H1 (cell line): ENCODE measurements around the gene DHRS9. TPM values are rescaled to one million over a fixed set of nuclear protein-coding genes. Genes with fewer than 3 reads are reported as not detected.

Source experiments
- EP300 ChIP-seq, 2 experiments: IDR thresholded peaks; 1 replicate in 1 of 2; 2 replicates in 1 of 2; pipeline ENCODE4 v1.6.1; 2011 to 2012; ENCODE audit warnings: low read depth in 2 of 2, low read length in 2 of 2, mild to moderate bottlenecking in 2 of 2, borderline replicate concordance in 1 of 2, inconsistent platforms in 1 of 2, moderate library complexity in 1 of 2
- polyA plus RNA-seq, 7 experiments: library from polyadenylated mRNA; depleted of rRNA in 3 of 7; stranded (reverse) in 5 of 7; unstranded in 2 of 7; fragments of >200 nt in 5 of 7; fragments of 200-250 nt in 2 of 7; gene quantifications; 1 replicate in 5 of 7; 2 replicates in 1 of 7; 4 replicates in 1 of 7; pipeline versions ENCODE4 v1.2.1 to v1.2.3, GENCODE V29; 2011 to 2013; ENCODE audit warnings: missing spikeins in 2 of 7, mixed read lengths in 2 of 7
- total RNA-seq: library from RNA; stranded (reverse); fragmentation: NEBNext Ultra II Directional; extraction: Animal tissue kit (Norgen Biotek cat#: 25700); gene quantifications from 2 replicates; pipeline ENCODE4 v1.2.1, GENCODE V29; 2021

DHRS9 gene
- total and polyA plus RNA-seq, 2 of the 8 experiments (the other 6 are each of a cell fraction or from before 2014, with no cell fraction given) = not detected

GRCh38 chr2:169089182-169089581 is 19.8 kb downstream of the DHRS9 start (continued):
- TF ChIP-seq EP300 (IDR thresholded peaks at IDR 0.05; ENCODE audit: borderline replicate concordance in 1 of 2, low read depth in 2 of 2, low read length in 2 of 2) = no peak
- TF ChIP-seq, all 59 proteins: peak for 0
